Natural killer cell treated with Interleukin-12 subunit alpha and Interleukin-12 subunit beta and Interleukin-15 and Interleukin-18, amount 100 ng/mL, for 72 hours (primary cell): ENCODE measurements around the gene SYNE1. TPM values are rescaled to one million over a fixed set of nuclear protein-coding genes. Genes with fewer than 3 reads are reported as not detected.
"Not testable (repeated sequence)": the region's sequence is repeated elsewhere in the genome, so short reads cannot be mapped to it uniquely, and the experiment has no call there.

Experiments used
- ATAC-seq, 2 donors: fragments of 150-1000 bp; cut with Tn5 transposase in 1 of 2; sonication (Bioruptor Pico), chemical (Tn5 transposase) in 1 of 2; 2 replicates each; pipeline ENCODE4 v1.10.0; 2021
- DNase-seq: peaks from one replicate; pipeline ENCODE4 v3.0.0; 2022; ENCODE audit warnings: low spot score
- H3K27ac Mint-ChIP-seq, 2 donors: 1 replicate in 1 of 2; 2 replicates in 1 of 2; pipeline ENCODE4 v1.8.0; 2022; ENCODE audit warnings: mixed read lengths in 2 of 2, mild to moderate bottlenecking in 1 of 2, moderate library complexity in 1 of 2
- H3K27me3 Mint-ChIP-seq, 2 donors: 1 replicate in 1 of 2; 2 replicates in 1 of 2; pipeline ENCODE4 v1.8.0; 2022; ENCODE audit warnings: mixed read lengths in 2 of 2
- H3K36me3 Mint-ChIP-seq: one replicate; pipeline ENCODE4 v1.8.0; 2022; ENCODE audit warnings: mixed read lengths
- H3K4me1 Mint-ChIP-seq, 2 donors: 1 replicate in 1 of 2; 2 replicates in 1 of 2; pipeline ENCODE4 v1.8.0; 2022; ENCODE audit warnings: low read depth in 2 of 2, mixed read lengths in 2 of 2, mild to moderate bottlenecking in 1 of 2
- H3K4me3 Mint-ChIP-seq: one replicate; pipeline ENCODE4 v1.8.0; 2022; ENCODE audit warnings: mixed read lengths
- H3K9me3 Mint-ChIP-seq: 2 replicates; pipeline ENCODE4 v1.8.0; 2022; ENCODE audit warnings: mixed read lengths
- total RNA-seq, 2 donors: library from RNA; stranded (reverse); gene quantifications; one replicate each; pipeline ENCODE4 v1.2.3, GENCODE V29; 2022

The SYNE1 gene, protein sequence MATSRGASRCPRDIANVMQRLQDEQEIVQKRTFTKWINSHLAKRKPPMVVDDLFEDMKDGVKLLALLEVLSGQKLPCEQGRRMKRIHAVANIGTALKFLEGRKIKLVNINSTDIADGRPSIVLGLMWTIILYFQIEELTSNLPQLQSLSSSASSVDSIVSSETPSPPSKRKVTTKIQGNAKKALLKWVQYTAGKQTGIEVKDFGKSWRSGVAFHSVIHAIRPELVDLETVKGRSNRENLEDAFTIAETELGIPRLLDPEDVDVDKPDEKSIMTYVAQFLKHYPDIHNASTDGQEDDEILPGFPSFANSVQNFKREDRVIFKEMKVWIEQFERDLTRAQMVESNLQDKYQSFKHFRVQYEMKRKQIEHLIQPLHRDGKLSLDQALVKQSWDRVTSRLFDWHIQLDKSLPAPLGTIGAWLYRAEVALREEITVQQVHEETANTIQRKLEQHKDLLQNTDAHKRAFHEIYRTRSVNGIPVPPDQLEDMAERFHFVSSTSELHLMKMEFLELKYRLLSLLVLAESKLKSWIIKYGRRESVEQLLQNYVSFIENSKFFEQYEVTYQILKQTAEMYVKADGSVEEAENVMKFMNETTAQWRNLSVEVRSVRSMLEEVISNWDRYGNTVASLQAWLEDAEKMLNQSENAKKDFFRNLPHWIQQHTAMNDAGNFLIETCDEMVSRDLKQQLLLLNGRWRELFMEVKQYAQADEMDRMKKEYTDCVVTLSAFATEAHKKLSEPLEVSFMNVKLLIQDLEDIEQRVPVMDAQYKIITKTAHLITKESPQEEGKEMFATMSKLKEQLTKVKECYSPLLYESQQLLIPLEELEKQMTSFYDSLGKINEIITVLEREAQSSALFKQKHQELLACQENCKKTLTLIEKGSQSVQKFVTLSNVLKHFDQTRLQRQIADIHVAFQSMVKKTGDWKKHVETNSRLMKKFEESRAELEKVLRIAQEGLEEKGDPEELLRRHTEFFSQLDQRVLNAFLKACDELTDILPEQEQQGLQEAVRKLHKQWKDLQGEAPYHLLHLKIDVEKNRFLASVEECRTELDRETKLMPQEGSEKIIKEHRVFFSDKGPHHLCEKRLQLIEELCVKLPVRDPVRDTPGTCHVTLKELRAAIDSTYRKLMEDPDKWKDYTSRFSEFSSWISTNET (N-terminal part only)
- total RNA-seq = 10 to 100 TPM; 30.6 to 61.2 TPM

DNA sequence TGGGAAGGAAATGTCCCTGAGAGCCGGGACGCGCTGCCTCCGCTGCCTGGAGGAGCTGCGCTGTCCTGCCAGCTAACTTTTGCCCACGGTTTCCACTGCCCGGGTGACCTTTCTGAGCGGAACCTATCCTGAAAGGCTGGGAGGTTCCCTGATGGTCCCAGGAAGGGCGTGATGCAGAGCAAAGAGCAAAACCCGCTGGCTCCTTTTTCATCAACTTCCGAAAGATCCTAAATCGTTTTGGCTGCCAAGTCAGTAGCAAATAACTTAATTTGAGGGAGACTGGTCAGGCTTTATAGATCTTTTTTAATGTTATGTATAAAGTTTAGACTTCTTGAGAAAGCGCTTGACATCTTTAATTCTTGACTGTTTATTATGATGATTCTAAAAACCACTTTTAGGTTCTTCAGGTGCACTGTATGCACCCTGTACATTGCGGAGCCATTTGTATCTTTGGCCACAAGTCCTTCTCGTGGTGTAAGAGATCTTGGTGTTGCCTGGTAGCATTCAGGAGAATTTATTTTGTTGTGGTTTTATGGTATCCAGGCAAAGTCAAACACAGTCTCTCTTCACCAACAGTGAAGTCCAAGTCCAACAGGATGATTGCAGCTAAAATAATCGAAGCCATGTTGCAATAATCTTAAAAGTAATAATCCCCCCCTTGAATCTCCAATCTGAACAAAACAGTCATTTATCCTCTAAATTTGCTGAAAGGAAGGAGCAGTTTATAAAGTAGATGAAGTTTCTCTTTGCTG is at the start of gene SYNE1:
TSS of gene SYNE1 (minus strand) at position 67 of the 752 bp plus-strand sequence. CDS start 9,031 bp downstream, outside the sequence.
- H3K9me3 Mint-ChIP-seq = no peaks in the 10 kb centered on the region
- peaks cover 47 to 52% of the 10 kb centered on the region in 2 donors for H3K4me1 Mint-ChIP-seq
- ATAC-seq (no peak), DNase-seq (no peak)
- H3K4me3 Mint-ChIP-seq = peak within 1 kb of the TSS; percentile 97
- H3K36me3 Mint-ChIP-seq = no peaks in the 10 kb centered on the region
- peak within 1 kb of the TSS; percentile 62 to 85 for H3K27ac Mint-ChIP-seq
- peaks cover 6 to 8% of the 10 kb centered on the region in 2 donors for H3K27me3 Mint-ChIP-seq

DNA sequence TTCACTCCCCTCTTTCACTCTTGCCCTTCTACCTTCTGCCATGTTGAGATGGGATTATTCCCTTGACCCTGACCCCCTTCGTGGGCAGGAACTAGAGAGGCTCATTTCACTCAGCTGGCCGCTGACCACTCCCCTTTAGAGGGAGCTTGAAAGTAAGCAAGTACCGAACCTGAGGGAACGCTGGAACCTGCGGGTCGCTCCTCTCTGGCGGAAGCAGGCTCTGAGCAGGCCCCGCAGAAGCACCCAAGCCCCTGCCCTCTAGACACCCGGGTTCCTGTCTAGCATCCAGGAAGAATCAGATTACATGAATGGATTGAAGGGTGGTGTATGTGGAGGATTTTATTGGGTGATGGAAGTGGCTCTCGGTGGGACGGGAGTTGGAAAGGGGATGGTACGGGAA is 48.7 kb upstream of the SYNE1 start:
- no peak for DNase-seq
- H3K9me3 Mint-ChIP-seq = no peaks in the 10 kb centered on the region
- H3K36me3 Mint-ChIP-seq = no peaks in the 10 kb centered on the region
- ATAC-seq = no peak
- no peaks in the 10 kb centered on the region for H3K4me1 Mint-ChIP-seq
- H3K27ac Mint-ChIP-seq = no peak overlapping the region
- H3K27me3 Mint-ChIP-seq = peaks cover 8 to 17% of the 10 kb centered on the region in 2 donors
- no peak overlapping the region for H3K4me3 Mint-ChIP-seq

DNA sequence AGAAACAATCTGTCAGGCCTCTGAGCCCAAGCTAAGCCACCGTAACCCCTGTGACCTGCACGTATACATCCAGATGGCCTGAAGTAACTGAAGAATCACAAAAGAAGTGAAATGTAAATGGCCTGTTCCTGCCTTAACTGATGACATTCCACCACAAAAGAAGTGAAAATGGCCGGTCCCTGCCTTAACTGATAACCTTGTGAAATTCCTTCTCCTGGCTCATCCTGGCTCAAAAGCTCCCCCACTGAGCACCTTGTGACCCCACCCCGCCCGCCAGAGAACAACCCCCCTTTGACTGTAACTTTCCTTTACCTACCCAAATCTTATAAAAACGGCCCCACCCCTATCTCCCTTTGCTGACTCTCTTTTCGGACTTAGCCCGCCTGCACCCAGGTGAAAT is 45.8 kb upstream of the SYNE1 start:
- H3K9me3 Mint-ChIP-seq, H3K4me3 Mint-ChIP-seq, ATAC-seq, DNase-seq, H3K4me1 Mint-ChIP-seq, H3K27ac Mint-ChIP-seq, H3K36me3 Mint-ChIP-seq: not testable (repeated sequence)
- peaks cover 7 to 20% of the 10 kb centered on the region in 2 donors for H3K27me3 Mint-ChIP-seq

DNA sequence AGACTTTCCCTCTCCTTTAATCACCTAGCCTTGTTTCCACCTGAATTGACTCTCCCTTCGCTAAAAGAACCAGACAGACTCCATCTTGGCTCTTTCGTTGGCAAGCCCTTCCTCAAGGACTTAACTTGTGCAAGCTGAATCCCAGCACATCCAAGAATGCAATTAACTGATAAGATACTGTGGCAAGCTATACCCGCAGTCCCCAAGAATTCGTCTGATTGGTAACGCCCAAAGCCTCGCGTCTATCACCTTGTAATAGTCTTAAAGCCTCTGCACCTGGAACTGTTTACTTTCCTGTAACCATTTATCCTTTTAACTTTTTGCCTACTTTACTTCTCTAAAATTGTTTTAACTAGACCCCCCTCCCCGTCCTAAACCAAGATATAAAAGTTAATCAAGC is 45.0 kb upstream of the SYNE1 start:
- ATAC-seq = no peak
- Mint-ChIP-seq H3K9me3 (no peaks in the 10 kb centered on the region), H3K27ac (no peak overlapping the region), H3K4me1 (no peaks in the 10 kb centered on the region), H3K27me3 (peaks cover 13 to 27% of the 10 kb centered on the region in 2 donors), H3K36me3 (no peaks in the 10 kb centered on the region), H3K4me3 (no peak overlapping the region)
- DNase-seq = no peak

DNA sequence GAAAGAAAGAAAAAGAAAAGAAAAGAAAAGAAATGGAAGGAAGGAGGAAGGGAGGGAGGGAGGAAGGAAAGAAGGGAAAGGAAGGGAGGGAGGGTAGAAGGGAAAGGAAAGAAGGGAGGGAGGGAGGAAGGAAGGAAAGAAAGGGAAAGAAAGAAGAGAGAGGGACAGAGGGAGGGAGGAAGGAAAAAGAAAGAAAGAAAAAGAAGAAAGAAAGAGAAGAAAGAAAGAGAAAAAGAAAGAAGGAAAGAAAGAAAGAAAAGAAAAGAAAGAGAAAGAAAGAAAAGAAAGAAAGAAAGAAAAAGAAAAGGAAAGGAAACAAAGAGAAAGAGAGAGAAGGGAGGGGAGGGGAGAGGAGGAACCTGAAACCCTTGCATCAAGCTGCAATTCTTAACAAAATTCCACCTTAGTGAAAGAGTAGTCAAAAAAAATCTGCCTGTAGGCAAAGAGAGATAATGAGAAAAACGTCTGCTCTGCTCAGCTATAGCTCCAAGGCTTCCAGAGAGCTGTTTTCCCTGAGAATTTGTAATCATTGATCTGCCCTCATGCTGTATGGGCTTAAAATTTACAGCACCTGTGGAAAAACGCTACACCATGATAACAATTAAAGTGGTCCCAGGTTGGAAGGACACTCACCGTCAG is 43.8 kb upstream of the SYNE1 start:
- no peak overlapping the region for H3K27ac Mint-ChIP-seq
- no peaks in the 10 kb centered on the region for H3K36me3 Mint-ChIP-seq
- ATAC-seq (no peak), DNase-seq (no peak)
- peaks cover 12 to 34% of the 10 kb centered on the region in 2 donors for H3K27me3 Mint-ChIP-seq
- H3K4me1 Mint-ChIP-seq = no peaks in the 10 kb centered on the region
- H3K9me3 Mint-ChIP-seq = no peaks in the 10 kb centered on the region
- no peak overlapping the region for H3K4me3 Mint-ChIP-seq

DNA sequence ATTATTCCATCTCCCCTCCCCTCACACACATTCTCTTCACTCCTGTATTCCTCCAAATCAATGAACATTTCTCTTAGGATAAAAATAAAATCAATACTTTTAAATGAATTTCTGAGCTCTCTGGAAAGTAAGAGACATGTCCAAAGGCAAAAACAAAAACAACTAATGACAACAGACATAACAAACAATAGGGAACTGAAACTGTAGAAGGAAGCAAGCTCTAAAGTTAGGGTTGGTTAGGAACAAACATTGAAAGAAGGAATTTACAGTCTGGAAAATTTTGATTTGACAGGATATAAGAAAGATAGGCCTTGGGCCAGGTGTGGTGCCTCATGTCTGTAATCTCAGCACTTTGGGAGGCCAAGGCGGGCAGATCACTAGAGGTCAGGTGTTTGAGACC is 43.0 kb upstream of the SYNE1 start:
- DNase-seq = no peak
- H3K36me3 Mint-ChIP-seq = no peaks in the 10 kb centered on the region
- H3K27me3 Mint-ChIP-seq = peaks cover 9 to 39% of the 10 kb centered on the region in 2 donors
- H3K4me1 Mint-ChIP-seq = no peaks in the 10 kb centered on the region
- H3K27ac Mint-ChIP-seq = no peak overlapping the region
- H3K9me3 Mint-ChIP-seq = no peaks in the 10 kb centered on the region
- no peak for ATAC-seq
- no peak overlapping the region for H3K4me3 Mint-ChIP-seq

DNA sequence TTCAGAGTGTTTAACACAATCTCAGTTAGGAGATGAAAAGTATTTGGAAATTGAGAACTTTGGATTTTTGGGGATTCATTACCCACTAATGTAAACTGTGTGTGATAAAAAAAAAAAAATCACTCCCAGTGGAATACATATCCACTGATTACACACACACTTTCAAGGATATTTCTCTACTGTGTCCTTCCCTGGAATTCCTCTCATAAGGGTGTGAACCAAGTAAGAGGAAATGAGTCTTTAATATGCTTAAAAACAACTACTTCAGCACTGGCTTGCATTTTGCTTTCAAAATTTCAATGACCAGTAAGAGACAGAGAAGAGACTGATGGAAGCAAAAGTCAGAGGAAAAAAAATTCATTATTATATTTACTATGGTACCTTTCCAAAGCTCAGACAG is 36.1 kb upstream of the SYNE1 start:
- DNase-seq (no peak), ATAC-seq (no peak)
- no peaks in the 10 kb centered on the region for H3K4me1 Mint-ChIP-seq
- no peaks in the 10 kb centered on the region for H3K9me3 Mint-ChIP-seq
- no peak overlapping the region for H3K27ac Mint-ChIP-seq
- H3K36me3 Mint-ChIP-seq = no peaks in the 10 kb centered on the region
- peaks cover 23 to 37% of the 10 kb centered on the region in 2 donors for H3K27me3 Mint-ChIP-seq
- no peak overlapping the region for H3K4me3 Mint-ChIP-seq

DNA sequence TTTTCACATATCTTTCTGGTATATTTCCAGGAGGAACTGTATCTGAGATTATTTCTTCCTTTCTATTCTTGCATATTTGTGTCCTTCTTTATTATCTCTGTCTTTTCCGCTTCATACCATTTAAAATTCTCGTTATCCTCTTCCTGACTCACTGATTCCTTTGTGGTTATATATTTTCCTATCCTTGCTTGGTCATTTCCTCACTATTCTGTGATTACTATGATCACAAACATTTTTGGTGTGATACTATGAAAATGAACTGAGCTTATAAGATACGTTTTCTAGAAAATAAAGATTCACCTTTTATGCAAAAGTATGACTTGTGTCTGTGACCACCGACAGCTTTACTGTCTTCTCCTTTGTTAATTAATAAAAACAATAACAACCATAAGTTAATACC is 34.0 kb upstream of the SYNE1 start:
- Mint-ChIP-seq H3K36me3 (no peaks in the 10 kb centered on the region), H3K4me1 (no peaks in the 10 kb centered on the region), H3K27me3 (peaks cover 18 to 23% of the 10 kb centered on the region in 2 donors), H3K9me3 (no peaks in the 10 kb centered on the region), H3K27ac (no peak overlapping the region), H3K4me3 (no peak overlapping the region)
- ATAC-seq (no peak), DNase-seq (no peak)

DNA sequence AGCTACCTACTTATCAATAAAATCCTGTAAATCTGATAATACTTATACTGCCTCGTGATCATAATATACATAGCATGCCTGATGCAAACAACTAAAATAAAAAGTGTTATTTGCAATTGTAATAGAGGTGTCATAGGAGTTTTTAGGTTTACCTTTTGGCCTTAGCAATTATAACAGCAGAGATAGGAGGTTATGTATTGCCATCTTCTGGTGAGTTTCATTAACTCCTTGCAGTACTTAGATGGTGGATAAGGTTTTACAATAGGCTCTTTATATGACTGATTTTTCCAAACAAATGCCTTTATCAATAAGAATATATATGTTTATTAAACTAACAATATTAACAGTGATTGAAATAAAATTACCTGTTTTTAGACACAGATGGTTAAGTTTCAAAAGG is 32.7 kb upstream of the SYNE1 start:
- peaks cover 21 to 25% of the 10 kb centered on the region in 2 donors for H3K27me3 Mint-ChIP-seq
- H3K36me3 Mint-ChIP-seq = no peaks in the 10 kb centered on the region
- no peaks in the 10 kb centered on the region for H3K9me3 Mint-ChIP-seq
- no peaks in the 10 kb centered on the region for H3K4me1 Mint-ChIP-seq
- no peak overlapping the region for H3K4me3 Mint-ChIP-seq
- H3K27ac Mint-ChIP-seq = no peak overlapping the region
- no peak for ATAC-seq
- DNase-seq = no peak

DNA sequence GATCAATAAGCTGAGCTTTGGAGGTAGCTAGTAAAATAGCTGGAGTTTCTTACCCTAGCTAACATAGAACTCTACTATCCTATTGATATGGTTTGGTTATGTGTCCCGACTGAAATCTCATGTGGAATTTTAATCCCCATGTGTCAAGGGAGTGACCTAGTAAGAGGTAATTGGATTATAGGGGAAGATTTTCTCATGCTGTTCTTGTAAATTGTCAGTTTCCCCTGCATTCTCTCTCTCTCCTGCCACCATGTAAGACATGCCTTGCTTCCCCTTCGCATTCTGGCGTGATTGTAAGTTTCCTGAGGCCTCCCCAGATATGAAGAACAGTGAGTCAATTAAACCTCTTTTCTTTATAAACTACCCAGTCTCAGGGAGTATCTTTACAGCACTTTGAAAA is 24.6 kb upstream of the SYNE1 start:
- ATAC-seq = no peak
- Mint-ChIP-seq H3K9me3 (no peaks in the 10 kb centered on the region), H3K27ac (no peak overlapping the region), H3K27me3 (peaks cover 14 to 22% of the 10 kb centered on the region in 2 donors), H3K36me3 (no peaks in the 10 kb centered on the region), H3K4me1 (no peaks in the 10 kb centered on the region), H3K4me3 (no peak overlapping the region)
- no peak for DNase-seq

DNA sequence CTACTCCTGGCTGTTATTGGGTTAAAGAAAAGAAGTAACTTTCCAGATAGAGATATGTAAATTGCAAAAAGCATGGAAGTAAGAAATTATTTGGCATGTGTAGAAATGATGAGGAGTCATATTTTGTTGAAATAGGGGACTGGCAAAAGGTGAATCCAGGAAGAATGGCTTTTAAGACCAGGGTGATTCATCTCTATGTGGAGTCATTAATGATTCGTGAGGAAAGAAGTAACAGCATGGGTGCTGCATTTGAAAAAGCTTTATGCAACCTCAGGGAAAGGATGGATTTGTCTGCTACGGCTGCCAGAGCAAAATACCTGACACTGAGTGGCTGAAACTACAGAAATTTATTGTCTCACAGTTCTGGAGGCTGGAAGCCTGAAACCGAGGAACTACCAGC is 14.8 kb upstream of the SYNE1 start:
- Mint-ChIP-seq H3K27me3 (peaks cover 27 to 30% of the 10 kb centered on the region in 2 donors), H3K27ac (no peak overlapping the region), H3K36me3 (no peaks in the 10 kb centered on the region), H3K9me3 (no peaks in the 10 kb centered on the region), H3K4me1 (no peaks in the 10 kb centered on the region), H3K4me3 (no peak overlapping the region)
- DNase-seq (no peak), ATAC-seq (no peak)

DNA sequence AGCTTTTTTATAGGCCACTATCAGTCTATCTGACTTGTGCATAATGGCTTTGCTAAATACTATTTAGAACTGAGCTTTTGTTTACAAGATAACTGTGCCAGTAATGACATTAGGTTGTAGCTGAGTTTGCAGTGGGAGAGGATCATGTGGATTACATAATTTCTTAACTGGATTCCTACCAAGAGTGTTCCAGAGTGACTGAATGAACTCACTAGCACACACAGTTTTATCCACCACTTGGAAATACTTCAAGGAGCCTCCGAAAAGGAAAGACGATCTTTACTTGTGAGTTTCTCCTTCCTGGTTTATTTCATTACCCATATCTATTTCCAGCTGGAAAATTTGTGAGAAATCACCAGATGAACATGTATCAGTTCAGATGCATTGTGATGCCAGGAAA is 10.9 kb upstream of the SYNE1 start:
- H3K4me1 Mint-ChIP-seq = no peaks in the 10 kb centered on the region
- H3K36me3 Mint-ChIP-seq = no peaks in the 10 kb centered on the region
- no peak overlapping the region for H3K4me3 Mint-ChIP-seq
- H3K27me3 Mint-ChIP-seq = peaks cover 27 to 43% of the 10 kb centered on the region in 2 donors
- no peaks in the 10 kb centered on the region for H3K9me3 Mint-ChIP-seq
- ATAC-seq = no peak
- DNase-seq = no peak
- H3K27ac Mint-ChIP-seq = no peak overlapping the region

DNA sequence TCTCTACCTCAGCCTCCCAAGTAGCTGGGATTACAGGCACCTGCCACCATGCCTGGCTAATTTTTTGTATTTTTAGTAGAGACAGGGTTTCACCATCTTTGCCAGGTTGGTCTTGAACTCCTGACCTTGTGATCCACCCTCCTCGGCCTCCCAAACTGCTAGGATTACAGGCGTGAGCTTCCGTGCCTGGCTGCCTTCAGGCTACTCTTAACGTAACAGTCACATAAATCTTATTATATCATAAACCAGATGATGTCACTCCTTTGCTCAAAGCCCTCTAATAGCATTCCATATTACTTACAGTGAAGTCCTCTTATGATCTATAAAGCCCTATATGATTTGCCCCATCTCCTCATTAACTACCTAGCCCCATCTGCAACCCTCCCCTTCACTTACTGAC is 9.6 kb upstream of the SYNE1 start:
- not testable (repeated sequence) for H3K4me3 Mint-ChIP-seq, H3K9me3 Mint-ChIP-seq, H3K36me3 Mint-ChIP-seq, DNase-seq, H3K27ac Mint-ChIP-seq, ATAC-seq, H3K4me1 Mint-ChIP-seq
- H3K27me3 Mint-ChIP-seq = peaks cover 23 to 36% of the 10 kb centered on the region in 2 donors
